ENCODE data around the gene OSBPL1A.
"Not testable (repeated sequence)": the region's sequence is repeated elsewhere in the genome, so short reads cannot be mapped to it uniquely, and the experiment has no call there.

DNA sequence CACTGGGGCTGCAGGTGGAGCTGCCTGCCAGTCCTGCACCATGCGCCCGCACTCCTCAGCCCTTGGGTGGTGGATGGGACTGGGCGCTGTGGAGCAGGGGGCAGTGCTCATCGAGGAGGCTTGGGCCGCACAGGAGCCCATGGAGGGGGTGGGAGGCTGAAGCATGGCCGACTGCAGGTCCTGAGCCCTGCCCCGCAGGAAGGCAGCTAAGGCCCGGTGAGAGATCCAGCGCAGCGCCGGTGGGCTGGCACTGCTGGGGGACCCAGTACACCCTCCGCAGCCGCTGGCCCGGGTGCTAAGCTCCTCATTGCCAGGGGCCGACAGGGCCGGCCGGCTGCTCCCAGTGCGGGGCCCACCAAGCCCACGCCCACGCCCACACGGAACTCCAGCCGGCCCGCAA lies 21.1 kb downstream of the OSBPL1A start:
- TF ChIP-seq, protein P1, sequence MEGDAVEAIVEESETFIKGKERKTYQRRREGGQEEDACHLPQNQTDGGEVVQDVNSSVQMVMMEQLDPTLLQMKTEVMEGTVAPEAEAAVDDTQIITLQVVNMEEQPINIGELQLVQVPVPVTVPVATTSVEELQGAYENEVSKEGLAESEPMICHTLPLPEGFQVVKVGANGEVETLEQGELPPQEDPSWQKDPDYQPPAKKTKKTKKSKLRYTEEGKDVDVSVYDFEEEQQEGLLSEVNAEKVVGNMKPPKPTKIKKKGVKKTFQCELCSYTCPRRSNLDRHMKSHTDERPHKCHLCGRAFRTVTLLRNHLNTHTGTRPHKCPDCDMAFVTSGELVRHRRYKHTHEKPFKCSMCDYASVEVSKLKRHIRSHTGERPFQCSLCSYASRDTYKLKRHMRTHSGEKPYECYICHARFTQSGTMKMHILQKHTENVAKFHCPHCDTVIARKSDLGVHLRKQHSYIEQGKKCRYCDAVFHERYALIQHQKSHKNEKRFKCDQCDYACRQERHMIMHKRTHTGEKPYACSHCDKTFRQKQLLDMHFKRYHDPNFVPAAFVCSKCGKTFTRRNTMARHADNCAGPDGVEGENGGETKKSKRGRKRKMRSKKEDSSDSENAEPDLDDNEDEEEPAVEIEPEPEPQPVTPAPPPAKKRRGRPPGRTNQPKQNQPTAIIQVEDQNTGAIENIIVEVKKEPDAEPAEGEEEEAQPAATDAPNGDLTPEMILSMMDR (IDR thresholded peaks at IDR 0.05) = not testable (repeated sequence)
- not testable (repeated sequence) for TF ChIP-seq POLR2A (IDR thresholded peaks at IDR 0.05)

Measured in esophagus squamous epithelium (tissue), 4 donors.